ENCODE data around the gene FHIT.
"Not testable (repeated sequence)": the region's sequence is repeated elsewhere in the genome, so short reads cannot be mapped to it uniquely, and the experiment has no call there.

Gene FHIT

DNA sequence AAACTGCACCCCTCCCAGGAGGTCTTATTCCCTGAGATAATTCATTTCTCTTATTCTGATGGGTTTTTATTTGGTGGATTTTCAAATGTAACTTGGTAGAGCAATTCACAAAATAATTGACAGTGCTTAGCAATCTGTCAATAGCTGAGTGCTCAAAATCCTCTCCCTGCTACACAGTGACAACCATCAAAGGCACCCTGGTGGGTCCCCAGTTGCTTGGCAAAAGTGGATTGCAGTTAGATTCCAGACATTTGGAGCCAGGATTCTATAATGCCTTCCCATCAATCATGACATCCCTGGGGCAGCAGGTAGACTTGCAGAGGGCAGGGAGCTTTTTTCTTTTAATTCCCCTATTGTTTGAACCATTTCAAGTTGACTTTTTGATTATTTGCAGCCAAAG lies 59.0 kb downstream of the FHIT start:
- no peak for TF ChIP-seq POLR2A (IDR thresholded peaks at IDR 0.05; ENCODE audit: low read depth, low read length)
- no peak for FAIRE-seq
- no peak for DNase-seq (ENCODE audit: insufficient read length)

DNA sequence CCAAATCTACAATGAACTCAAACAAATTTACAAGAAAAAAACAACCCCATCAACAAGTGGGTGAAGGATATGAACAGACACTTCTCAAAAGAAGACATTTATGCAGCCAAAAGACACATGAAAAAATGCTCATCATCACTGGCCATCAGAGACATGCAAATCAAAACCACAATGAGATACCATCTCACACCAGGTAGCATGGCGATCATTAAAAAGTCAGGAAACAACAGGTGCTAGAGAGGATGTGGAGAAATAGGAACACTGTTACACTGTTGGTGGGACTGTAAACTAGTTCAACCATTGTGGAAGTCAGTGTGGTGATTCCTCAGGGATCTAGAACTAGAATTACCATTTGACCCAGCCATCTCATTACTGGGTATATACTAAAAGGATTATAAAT lies 61.0 kb downstream of the FHIT start:
- not testable (repeated sequence) for FAIRE-seq; DNase-seq (ENCODE audit: insufficient read length)

DNA sequence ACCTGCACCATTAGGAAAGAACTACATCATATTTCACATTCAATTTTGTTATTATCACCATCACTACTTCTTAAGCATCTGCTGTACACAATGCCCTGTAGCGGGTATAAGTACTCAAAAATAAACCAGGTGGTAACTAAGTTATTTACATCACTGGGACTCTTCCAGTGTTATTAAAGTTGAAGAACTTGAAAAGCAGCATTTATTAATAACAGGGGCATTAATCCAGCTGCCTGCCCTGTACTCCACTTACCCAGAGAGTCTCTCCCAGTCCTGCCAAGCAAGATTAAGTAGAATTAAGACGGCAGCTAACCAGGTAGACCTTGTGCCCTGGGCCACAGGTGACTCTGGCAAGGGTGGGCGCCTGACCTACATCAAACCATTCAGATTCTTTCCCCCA lies 65.2 kb downstream of the FHIT start:
- TF ChIP-seq POLR2AphosphoS5 (IDR thresholded peaks at IDR 0.05; ENCODE audit: low read depth, low read length) (no peak), TAF1 (IDR thresholded peaks at IDR 0.05; ENCODE audit: borderline replicate concordance, low read depth, low read length) (no peak), POLR2A (IDR thresholded peaks at IDR 0.05; ENCODE audit: low read depth, low read length) (no peak)
- DNase-seq (ENCODE audit: insufficient read length) (no peak), FAIRE-seq (no peak)

DNA sequence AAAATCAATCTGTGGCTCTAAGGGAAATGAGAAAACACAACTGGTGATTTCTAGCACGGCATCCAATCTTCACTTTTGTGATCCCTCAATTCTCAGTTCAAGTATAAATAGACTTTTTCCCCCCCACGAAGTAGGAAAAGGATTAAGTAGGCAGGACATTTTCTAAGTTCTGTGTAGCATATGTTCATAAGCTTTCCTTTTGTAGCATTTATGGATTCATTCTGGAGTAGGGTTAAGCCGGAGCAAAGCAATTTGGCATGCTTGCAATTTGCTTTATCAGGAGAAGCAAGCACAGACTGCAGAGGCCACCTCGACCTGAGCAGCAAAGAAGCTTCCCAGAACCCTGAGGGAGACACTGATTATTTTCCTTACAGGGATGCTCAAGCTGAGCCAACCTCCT lies 66.3 kb downstream of the FHIT start:
- FAIRE-seq: no peak
- TF ChIP-seq POLR2A (IDR thresholded peaks at IDR 0.05; ENCODE audit: low read depth, low read length) (no peak), POLR2AphosphoS5 (IDR thresholded peaks at IDR 0.05; ENCODE audit: low read depth, low read length) (no peak), TAF1 (IDR thresholded peaks at IDR 0.05; ENCODE audit: borderline replicate concordance, low read depth, low read length) (no peak)
- no peak for DNase-seq (ENCODE audit: insufficient read length)

DNA sequence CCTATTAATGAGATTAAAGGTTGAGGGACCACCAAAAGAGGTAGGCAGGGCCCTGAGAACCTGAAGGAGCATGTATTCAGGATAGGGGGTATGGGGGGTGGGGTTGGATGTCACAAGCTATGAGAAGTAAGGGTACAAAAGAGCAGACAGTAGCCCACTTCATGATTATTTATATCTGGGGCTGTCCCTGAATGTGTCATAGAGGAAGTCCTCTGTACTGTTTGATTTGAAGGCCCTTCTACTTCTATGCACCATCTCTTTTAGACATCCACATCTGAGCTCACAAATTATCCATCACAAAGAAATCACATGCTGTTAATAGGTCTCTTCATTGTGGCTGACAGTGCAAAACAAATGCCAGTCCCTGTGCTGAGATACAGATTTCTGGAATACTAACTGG lies 68.6 kb downstream of the FHIT start:
- TF ChIP-seq TAF1 (IDR thresholded peaks at IDR 0.05; ENCODE audit: borderline replicate concordance, low read depth, low read length) (no peak), POLR2A (IDR thresholded peaks at IDR 0.05; ENCODE audit: low read depth, low read length) (no peak), POLR2AphosphoS5 (IDR thresholded peaks at IDR 0.05; ENCODE audit: low read depth, low read length) (no peak)
- DNase-seq (ENCODE audit: insufficient read length): no peak
- peak; percentile 42 for FAIRE-seq

DNA sequence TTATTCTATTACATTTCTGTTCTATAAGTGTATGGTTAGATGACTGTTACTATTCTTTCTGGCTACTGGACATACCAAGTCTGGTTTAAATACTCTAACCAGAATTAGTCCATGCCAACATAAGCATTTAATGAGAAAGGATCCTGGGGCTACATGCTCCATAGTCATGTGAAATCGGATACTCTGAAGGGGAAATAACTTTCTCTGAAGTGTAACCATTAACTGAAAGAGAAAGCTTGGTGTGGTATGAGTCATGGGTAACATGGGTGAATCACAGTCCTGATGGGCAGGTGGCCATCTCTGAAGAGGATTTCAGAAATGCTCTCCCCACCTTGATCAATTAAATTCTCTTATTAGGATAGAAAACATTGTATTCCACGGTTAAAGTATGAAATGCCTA lies 69.4 kb downstream of the FHIT start:
- TF ChIP-seq POLR2A (IDR thresholded peaks at IDR 0.05; ENCODE audit: low read depth, low read length): no peak
- FAIRE-seq: peak; percentile 92
- DNase-seq (ENCODE audit: insufficient read length): peak; percentile 13

DNA sequence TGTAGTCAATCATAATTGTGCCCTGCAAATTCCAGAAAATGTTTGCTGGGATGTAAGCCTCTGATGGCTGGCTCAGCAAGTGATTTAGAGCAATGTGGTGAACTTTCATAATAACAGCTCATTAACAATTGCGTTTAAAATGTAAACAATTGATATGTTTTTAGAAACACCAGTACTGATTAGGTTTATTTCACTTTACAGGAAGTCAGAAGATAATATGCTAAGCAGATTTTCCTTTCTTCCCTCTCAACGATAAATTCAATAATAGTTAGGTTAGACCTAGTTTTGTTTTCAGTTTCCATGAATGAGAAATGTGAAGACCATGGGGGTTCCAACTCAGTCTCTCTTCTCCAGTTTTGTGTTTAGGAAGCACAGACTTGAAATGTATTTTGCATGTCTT lies 71.0 kb downstream of the FHIT start:
- DNase-seq (ENCODE audit: insufficient read length): no peak
- FAIRE-seq: no peak
- TF ChIP-seq POLR2AphosphoS5 (IDR thresholded peaks at IDR 0.05; ENCODE audit: low read depth, low read length): no peak
- no peak for TF ChIP-seq POLR2A (IDR thresholded peaks at IDR 0.05; ENCODE audit: low read depth, low read length)
- TF ChIP-seq TAF1 (IDR thresholded peaks at IDR 0.05; ENCODE audit: borderline replicate concordance, low read depth, low read length): no peak

DNA sequence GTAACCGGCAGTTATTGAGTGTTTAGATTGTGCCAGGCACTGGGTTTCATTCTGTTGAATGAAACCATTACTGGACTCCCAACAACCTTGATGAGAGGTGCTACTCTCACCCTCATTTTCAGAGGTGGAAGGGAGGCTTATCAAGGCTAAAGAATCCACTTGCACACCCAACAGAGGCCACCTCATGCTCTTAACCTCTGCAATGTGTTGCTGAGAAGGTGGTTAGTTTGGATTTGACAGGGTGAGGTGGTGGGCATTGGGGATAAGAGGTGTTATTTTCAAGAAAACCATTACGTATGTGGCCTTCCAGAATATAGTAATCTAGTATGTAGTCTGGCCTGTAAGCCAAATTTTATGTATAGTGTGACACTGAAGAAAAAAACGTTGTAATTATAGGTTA lies 73.1 kb downstream of the FHIT start:
- TF ChIP-seq POLR2AphosphoS5 (IDR thresholded peaks at IDR 0.05; ENCODE audit: low read depth, low read length) (no peak), POLR2A (IDR thresholded peaks at IDR 0.05; ENCODE audit: low read depth, low read length) (no peak), TAF1 (IDR thresholded peaks at IDR 0.05; ENCODE audit: borderline replicate concordance, low read depth, low read length) (no peak)
- DNase-seq (ENCODE audit: insufficient read length): no peak
- no peak for FAIRE-seq

DNA sequence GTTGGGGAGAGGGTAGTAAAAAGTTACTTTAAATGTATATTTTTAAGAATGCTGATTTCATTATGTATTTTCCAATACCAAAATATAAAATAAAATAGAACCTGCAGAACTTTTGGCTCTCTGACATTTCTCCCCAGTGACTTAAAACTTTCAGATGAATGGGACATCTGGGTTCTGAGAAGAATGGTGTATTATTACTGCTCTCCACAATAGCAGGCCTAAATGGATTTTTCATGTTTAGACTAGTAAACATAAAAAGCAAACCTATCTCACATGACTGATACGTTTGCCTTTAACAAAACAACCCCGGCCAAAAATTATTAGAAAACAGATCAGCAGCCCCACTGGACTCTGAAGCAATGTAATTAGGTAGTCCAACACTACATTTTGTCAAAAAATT lies 73.8 kb downstream of the FHIT start:
- FAIRE-seq: no peak
- TF ChIP-seq POLR2A (IDR thresholded peaks at IDR 0.05; ENCODE audit: low read depth, low read length) (no peak), POLR2AphosphoS5 (IDR thresholded peaks at IDR 0.05; ENCODE audit: low read depth, low read length) (no peak), TAF1 (IDR thresholded peaks at IDR 0.05; ENCODE audit: borderline replicate concordance, low read depth, low read length) (no peak)
- no peak for DNase-seq (ENCODE audit: insufficient read length)

DNA sequence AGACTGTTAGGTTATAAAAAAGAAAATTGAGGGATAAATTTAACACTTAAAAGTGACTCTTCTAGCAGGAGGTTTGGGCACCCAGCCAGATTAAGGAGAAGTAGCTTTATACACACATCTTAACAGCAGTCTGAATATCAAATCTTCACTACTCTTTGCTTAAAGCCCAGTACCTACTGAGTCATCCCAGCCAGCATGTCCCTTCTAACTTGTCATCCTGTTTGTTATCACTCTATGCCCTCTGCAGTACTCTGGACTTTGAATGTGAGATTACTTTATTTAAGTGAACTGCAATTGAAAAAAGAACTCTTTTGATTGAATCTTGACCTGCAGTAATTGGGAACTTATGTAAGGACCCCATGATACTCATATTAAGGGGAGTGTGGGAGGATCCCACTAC lies 77.6 kb downstream of the FHIT start:
- no peak for TF ChIP-seq POLR2AphosphoS5 (IDR thresholded peaks at IDR 0.05; ENCODE audit: low read depth, low read length)
- no peak for TF ChIP-seq TAF1 (IDR thresholded peaks at IDR 0.05; ENCODE audit: borderline replicate concordance, low read depth, low read length)
- TF ChIP-seq POLR2A (IDR thresholded peaks at IDR 0.05; ENCODE audit: low read depth, low read length): no peak
- DNase-seq (ENCODE audit: insufficient read length) (no peak), FAIRE-seq (no peak)

DNA sequence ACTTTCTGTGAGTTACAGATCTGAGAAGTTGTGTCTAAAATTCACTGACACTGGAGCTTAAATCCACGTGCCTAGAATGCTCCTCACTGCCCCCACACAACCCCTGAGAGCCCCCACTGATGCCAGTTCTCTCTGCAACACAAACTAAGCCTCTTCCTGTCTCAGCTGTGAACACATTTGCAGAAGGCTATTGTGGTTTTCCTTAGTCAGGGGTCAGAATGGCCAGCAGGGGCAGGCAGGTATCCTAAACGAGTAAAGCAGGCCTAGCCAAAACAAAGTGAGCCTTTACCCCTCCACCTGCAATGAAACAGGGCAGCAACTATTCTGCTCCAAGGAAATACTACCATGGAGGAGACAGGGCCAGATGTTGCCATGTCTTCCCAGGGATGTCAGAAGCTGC lies 78.6 kb downstream of the FHIT start:
- no peak for TF ChIP-seq POLR2A (IDR thresholded peaks at IDR 0.05; ENCODE audit: low read depth, low read length)
- TF ChIP-seq TAF1 (IDR thresholded peaks at IDR 0.05; ENCODE audit: borderline replicate concordance, low read depth, low read length): no peak
- TF ChIP-seq POLR2AphosphoS5 (IDR thresholded peaks at IDR 0.05; ENCODE audit: low read depth, low read length): no peak
- FAIRE-seq (no peak), DNase-seq (ENCODE audit: insufficient read length) (no peak)

DNA sequence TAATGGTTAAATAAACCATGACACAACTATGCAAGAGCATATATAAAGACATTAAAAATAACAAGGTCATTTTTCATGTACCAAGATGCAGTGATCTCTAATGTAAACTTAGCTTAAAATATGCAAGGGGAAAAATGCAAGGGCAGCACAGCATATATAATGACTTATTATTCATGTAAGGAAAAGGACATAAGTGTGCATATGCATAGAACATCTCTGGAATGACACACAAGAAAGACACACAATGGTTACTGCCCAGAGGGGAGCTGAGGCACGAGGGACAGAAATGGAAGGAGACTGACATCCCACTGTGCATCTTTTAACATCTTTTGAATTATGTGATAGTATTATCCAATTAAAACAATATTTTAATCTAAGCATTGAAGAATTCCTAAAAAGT lies 79.0 kb downstream of the FHIT start:
- DNase-seq (ENCODE audit: insufficient read length): no peak
- TF ChIP-seq POLR2A (IDR thresholded peaks at IDR 0.05; ENCODE audit: low read depth, low read length) (no peak), TAF1 (IDR thresholded peaks at IDR 0.05; ENCODE audit: borderline replicate concordance, low read depth, low read length) (no peak), POLR2AphosphoS5 (IDR thresholded peaks at IDR 0.05; ENCODE audit: low read depth, low read length) (no peak)
- no peak for FAIRE-seq

DNA sequence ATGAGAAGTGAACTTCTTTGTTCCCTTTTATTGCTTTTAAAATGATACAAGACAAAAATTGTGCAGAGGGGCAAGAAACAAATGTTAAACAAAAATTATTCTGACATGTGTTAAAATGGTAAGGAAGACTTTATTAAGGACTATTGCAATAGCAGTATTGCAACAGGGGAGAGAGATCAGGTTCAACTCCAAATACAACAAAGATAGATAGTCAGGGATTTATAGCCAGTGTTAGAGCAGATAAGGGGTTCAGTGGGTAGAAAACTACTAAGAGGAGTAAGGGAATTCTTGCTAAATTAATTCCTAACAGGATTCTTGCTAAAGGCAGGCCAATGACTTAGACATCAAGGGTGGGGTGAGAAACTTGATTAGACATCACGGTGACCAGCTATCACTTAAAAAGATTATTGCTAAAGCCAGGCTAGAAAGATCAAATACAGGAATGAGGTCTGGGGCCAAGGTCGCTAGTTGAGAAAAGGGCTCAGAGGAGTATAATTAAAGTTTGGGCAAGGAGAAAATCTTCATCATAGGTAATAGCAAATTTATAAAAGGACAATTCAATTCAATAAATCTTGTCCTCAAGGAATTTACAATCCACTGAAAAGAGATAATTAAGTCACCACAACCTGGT lies 81.5 kb downstream of the FHIT start:
- no peak for TF ChIP-seq POLR2AphosphoS5 (IDR thresholded peaks at IDR 0.05; ENCODE audit: low read depth, low read length)
- no peak for TF ChIP-seq TAF1 (IDR thresholded peaks at IDR 0.05; ENCODE audit: borderline replicate concordance, low read depth, low read length)
- TF ChIP-seq POLR2A (IDR thresholded peaks at IDR 0.05; ENCODE audit: low read depth, low read length): no peak
- DNase-seq (ENCODE audit: insufficient read length): no peak
- no peak for FAIRE-seq

Measured in GM12892 (cell line).